GM12875 (cell line): ENCODE data around the gene TEX2.

Experiments used
- H3K4me3 ChIP-seq: one replicate; pipeline ENCODE4 v1.5.1; 2011; ENCODE audit warnings: low read depth, low read length, control low read depth
- TF ChIP-seq, protein P1 (sequence below): IDR thresholded peaks from 2 replicates; pipeline ENCODE4 v1.5.1; 2011; ENCODE audit warnings: low read depth, mild to moderate bottlenecking, control low read depth, inconsistent platforms, low read length, moderate library complexity, borderline replicate concordance; ENCODE audit not compliant: insufficient read depth

The TEX2 gene

DNA sequence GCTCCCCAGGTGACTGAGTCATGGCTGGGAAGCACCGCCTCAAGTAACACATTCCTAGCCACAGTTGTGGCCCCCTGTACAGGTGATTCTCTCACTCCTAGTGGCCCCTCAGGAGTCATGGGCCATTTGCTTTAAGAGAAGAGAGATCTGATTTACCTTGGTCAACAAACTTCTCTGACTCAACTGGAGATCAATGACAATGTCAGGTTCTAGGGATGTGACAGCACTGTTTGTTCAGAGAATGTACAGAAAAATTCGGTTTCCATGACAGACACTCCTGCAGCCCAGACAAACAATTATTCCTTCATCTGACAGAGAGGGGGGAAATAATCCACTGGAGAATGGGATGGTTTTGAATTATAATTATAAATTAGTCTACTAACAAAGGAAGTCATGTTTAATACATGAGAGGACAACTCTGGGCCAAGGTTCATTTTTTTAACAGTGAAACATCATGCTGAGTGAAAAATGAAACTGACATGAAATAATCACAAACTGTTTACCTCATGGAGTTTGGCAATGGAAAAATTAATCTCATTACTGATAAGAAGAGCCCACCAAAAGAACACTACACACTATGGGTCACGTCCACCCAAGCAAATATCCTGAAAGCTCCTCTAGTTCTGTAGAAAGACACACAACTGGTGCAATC, 142.8 kb downstream of the TEX2 start:
- no peak overlapping the region for H3K4me3 ChIP-seq
- TF ChIP-seq, protein P1, sequence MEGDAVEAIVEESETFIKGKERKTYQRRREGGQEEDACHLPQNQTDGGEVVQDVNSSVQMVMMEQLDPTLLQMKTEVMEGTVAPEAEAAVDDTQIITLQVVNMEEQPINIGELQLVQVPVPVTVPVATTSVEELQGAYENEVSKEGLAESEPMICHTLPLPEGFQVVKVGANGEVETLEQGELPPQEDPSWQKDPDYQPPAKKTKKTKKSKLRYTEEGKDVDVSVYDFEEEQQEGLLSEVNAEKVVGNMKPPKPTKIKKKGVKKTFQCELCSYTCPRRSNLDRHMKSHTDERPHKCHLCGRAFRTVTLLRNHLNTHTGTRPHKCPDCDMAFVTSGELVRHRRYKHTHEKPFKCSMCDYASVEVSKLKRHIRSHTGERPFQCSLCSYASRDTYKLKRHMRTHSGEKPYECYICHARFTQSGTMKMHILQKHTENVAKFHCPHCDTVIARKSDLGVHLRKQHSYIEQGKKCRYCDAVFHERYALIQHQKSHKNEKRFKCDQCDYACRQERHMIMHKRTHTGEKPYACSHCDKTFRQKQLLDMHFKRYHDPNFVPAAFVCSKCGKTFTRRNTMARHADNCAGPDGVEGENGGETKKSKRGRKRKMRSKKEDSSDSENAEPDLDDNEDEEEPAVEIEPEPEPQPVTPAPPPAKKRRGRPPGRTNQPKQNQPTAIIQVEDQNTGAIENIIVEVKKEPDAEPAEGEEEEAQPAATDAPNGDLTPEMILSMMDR: no peak

DNA sequence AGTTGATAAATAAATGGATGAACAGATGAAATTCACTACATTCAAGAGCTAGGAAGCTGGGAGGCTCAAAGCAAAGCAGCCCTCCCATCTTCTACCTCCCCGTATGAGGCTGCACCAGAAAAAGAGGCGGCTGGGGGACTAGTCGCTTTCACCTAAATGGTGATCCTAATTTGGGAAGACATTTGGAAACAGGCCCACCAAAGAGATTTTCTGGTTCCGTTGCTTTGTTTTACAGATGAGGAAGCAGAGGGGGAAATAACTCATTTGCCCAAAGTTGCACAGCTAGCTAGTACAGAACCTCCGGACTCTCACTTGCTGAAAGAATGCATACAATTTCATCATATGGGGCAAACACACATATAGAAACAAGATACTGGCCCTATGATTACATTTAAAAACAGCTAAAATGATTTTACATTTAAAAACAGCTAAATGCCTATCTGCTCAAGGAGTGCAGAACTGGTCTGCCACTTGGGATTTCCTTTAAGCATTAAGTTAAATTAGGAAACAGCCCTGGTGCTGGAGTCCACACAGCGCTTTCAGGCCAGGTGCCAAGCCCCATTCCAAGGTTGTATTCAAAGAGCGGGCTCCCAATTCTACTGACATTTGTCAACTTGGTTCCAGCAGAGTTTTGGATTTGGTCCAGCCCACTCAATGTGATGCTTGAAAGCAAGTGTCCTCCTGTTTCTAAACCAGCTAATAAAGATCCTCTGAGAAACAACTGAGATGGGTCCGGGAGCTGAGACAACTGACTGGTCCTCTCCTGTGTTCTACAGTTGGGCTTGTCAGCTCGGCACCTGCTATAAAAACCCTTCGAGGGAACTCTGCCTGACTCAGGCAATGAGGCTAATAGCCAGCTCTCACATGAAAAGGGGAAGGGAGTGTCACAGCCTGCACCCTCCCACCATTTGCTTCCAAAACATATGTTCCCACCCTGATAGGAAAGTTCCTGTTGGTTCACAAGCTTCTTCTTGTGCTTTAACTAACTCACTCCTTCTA, 144.8 kb downstream of the TEX2 start:
- TF ChIP-seq, protein P1: no peak
- H3K4me3 ChIP-seq: no peak overlapping the region

DNA sequence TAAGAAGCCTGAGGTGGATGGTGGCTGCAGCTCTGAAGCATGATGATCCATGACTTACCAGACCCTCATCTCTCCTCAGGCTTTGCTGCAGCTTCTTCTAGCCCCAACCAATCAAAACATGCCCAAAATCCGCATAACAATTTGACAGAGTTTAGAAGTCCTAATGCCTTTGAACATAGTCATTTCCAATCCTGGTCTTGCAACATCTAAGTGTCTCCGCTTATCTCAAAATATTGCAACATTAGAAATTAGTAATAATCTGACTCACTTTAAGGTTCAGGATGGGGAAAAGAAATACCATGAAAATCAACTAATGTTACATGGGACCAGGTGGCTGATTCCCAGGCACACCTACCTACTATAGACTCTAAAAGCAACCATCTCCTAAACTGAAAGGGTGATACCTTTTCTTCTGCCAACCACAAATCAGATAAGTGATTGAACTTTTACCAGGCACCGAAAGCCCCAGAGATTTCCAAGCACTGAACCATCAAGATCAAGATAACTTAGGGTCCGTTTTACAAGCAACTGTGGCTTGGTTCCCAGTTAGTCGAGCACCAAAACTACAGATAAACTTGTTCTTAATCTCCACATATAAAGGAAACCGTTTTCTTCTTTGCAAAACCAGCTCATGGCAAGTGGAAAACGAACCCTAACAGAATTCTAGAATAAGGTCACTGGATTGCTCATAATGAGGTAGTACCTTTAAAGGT, 147.1 kb downstream of the TEX2 start:
- no peak overlapping the region for H3K4me3 ChIP-seq
- TF ChIP-seq, protein P1: no peak

DNA sequence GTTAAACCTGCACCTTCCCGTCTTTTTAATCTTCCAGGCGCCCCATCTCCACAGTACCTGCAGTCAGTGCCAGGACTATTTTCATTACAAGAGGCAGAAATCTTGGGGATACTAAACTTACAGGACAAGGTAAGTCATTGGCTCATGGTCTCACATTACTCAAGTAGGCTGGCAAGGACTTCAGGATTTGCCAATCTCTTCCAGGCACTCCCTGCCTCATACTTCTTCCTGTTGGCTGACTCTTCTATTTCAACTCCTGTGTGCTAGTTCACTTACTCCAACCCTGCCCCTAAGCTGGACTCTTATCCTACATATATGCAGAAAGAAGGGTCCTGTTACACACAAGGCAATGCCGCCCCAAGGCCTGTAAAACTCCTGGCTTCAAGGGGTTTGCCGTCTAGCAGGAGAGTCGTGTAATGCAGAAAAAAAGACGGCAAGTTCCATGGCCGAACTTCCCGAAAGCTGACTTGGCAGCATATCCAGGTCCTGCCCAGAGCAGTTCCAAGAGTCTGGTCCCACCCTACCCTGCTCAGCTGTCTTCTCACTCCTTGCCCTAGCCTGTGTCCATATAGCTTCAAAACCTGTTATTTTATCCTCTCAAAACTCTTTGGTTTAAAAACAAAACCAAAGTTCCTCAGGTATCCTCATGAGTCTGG, 147.9 kb downstream of the TEX2 start:
- no peak overlapping the region for H3K4me3 ChIP-seq
- TF ChIP-seq, protein P1: no peak

DNA sequence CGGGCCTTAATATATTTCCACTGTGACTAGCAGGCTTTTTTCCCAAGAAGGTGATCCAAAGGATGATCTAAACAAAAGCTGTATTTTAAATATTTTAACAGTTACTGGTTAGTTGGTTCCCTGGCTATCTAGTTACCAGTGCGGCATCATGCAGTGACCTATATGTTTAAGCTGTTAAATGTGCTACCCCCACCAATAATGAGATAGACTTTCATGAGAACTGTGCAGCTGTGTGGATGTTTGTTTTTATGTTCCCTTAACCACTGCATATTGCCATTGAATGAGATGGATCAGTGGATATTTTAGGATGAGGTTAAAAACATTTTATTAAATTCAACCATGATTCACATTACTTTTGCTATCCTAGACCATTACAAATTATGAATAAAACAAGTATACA, 150.1 kb downstream of the TEX2 start:
- TF ChIP-seq, protein P1: no peak

DNA sequence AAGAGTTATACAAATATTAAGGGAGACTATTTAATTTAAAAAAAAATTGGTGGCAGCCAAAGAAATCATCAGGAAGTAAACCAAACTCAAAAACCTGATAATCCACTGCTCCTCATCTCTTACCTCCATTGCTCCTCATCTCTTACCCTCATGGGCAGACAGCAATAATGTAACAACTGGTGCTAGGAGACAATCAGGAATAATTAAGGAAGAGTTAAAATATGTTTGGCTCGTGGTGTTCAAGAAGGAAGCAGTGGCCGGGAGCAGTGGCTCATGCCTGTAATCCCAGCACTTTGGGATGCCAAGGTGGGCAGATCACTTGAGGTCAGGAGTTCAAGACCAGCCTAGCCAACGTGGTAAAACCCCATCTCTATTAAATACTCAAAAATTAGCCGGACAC, 151.2 kb downstream of the TEX2 start:
- H3K4me3 ChIP-seq: no peak overlapping the region
- TF ChIP-seq, protein P1: no peak

More for the DNA sequence above, 150.1 kb downstream of the TEX2 start:
- no peak overlapping the region for H3K4me3 ChIP-seq
